HCT116 (cell line): ENCODE results near the gene CCDC102B.

Experiments
- EZH2 ChIP-seq: fragments of 200-600 bp; sonication (generic); IDR thresholded peaks from 2 replicates; pipeline ENCODE4 v1.6.1; 2017; ENCODE audit warnings: antibody characterized with exemption, mixed run types
- POLR2A ChIP-seq: IDR thresholded peaks from 2 replicates; pipeline ENCODE4 v1.7.0; 2011; ENCODE audit warnings: borderline replicate concordance; ENCODE audit not compliant: insufficient read depth, insufficient read length; ENCODE audit errors: extremely low read depth
- POLR2AphosphoS5 ChIP-seq: IDR thresholded peaks from 2 replicates; pipeline ENCODE4 v1.6.1; 2011; ENCODE audit warnings: mild to moderate bottlenecking, low read depth, low read length, moderate library complexity
- TF ChIP-seq, protein P1 (sequence below), 3 experiments: fragments of 200-600 bp in 1 of 3; sonication (generic) in 1 of 3; IDR thresholded peaks in 2 of 3; conservative IDR thresholded peaks in 1 of 3; 2 replicates each; pipeline ENCODE4 v1.5.1; 2012 to 2017; ENCODE audit warnings: low read depth in 2 of 3, low read length in 2 of 3, antibody characterized with exemption in 1 of 3, borderline replicate concordance in 1 of 3, control low read depth in 1 of 3, mild to moderate bottlenecking in 1 of 3, mixed read lengths in 1 of 3, mixed run types in 1 of 3, moderate library complexity in 1 of 3; ENCODE audit not compliant: insufficient read depth in 1 of 3
- TF ChIP-seq, protein P2 (sequence below): IDR thresholded peaks from 2 replicates; pipeline ENCODE4 v1.6.1; 2011; ENCODE audit warnings: mild to moderate bottlenecking, low read length, moderate library complexity; ENCODE audit not compliant: insufficient replicate concordance; ENCODE audit errors: extremely low read depth

DNA sequence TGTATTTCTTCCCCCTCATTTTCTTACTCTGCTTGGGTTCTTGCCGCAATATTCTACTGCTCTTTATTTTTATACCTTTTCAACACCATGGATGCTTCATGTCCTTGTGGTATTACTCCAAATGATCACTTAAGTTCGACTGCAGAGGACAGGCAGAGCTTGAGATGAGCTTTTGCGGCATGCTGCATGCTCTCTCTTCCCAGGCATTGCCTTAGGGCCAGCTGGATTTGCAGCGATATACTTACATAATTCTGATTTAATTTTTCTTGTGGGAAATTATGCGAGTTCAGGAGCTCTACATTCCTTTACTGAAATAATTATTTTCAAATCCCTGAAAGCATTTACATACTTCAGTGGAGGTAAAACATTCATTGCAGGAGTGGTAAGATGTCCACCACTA is 288.1 kb downstream of the CCDC102B start:
- TF ChIP-seq POLR2A: no peak
- TF ChIP-seq, protein P1, sequence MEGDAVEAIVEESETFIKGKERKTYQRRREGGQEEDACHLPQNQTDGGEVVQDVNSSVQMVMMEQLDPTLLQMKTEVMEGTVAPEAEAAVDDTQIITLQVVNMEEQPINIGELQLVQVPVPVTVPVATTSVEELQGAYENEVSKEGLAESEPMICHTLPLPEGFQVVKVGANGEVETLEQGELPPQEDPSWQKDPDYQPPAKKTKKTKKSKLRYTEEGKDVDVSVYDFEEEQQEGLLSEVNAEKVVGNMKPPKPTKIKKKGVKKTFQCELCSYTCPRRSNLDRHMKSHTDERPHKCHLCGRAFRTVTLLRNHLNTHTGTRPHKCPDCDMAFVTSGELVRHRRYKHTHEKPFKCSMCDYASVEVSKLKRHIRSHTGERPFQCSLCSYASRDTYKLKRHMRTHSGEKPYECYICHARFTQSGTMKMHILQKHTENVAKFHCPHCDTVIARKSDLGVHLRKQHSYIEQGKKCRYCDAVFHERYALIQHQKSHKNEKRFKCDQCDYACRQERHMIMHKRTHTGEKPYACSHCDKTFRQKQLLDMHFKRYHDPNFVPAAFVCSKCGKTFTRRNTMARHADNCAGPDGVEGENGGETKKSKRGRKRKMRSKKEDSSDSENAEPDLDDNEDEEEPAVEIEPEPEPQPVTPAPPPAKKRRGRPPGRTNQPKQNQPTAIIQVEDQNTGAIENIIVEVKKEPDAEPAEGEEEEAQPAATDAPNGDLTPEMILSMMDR (IDR thresholded peaks at IDR 0.05 in 2 of 3, conservative IDR thresholded peaks at IDR 0.05 in 1 of 3; ENCODE audit: borderline replicate concordance in 1 of 3, insufficient read depth in 1 of 3, low read depth in 2 of 3, low read length in 2 of 3): no peak
- no peak for TF ChIP-seq POLR2AphosphoS5
- TF ChIP-seq, protein P2, sequence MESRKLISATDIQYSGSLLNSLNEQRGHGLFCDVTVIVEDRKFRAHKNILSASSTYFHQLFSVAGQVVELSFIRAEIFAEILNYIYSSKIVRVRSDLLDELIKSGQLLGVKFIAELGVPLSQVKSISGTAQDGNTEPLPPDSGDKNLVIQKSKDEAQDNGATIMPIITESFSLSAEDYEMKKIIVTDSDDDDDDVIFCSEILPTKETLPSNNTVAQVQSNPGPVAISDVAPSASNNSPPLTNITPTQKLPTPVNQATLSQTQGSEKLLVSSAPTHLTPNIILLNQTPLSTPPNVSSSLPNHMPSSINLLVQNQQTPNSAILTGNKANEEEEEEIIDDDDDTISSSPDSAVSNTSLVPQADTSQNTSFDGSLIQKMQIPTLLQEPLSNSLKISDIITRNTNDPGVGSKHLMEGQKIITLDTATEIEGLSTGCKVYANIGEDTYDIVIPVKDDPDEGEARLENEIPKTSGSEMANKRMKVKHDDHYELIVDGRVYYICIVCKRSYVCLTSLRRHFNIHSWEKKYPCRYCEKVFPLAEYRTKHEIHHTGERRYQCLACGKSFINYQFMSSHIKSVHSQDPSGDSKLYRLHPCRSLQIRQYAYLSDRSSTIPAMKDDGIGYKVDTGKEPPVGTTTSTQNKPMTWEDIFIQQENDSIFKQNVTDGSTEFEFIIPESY: no peak
- no peak for TF ChIP-seq EZH2
